SKM-1 treated with dmso at 0.1 percent for 144 hours (cell line): ENCODE measurements around the gene RNF150.
A peak's percentile ranks its signal among the peaks of the same experiment; 100 is the strongest.
"Not testable (repeated sequence)": the region's sequence is repeated elsewhere in the genome, so short reads cannot be mapped to it uniquely, and the experiment has no call there.

ENCODE experiments used
- DNase-seq: peaks from one replicate; lab custom pipeline; 2025; ENCODE audit not compliant: unreplicated experiment; lab: John Stamatoyannopoulos, UW

The RNF150 gene

GRCh38 chr4:141133146-141133998 is at the start of gene RNF150:
RNF150 (minus strand) TSS chr4:141133469.
- no peak for DNase-seq

- no peak for DNase-seq
Measured at GRCh38 chr4:141180991-141181761, 47.9 kb upstream of the RNF150 start.

- no peak for DNase-seq
Measured at GRCh38 chr4:141179474-141180373, 46.5 kb upstream of the RNF150 start.

GRCh38 chr4:141177171-141177570 is 43.9 kb upstream of the RNF150 start:
- DNase-seq, result no peak

GRCh38 chr4:141174457-141174856 is 41.2 kb upstream of the RNF150 start:
- no peak for DNase-seq

- no peak for DNase-seq
Measured at GRCh38 chr4:141170671-141171070, 37.4 kb upstream of the RNF150 start.

- no peak for DNase-seq
Measured at GRCh38 chr4:141169391-141169790, 36.1 kb upstream of the RNF150 start.

- DNase-seq, result not testable (repeated sequence)
Measured at GRCh38 chr4:141165001-141165400, 31.7 kb upstream of the RNF150 start.

- no peak for DNase-seq
Measured at GRCh38 chr4:141159027-141159426, 25.8 kb upstream of the RNF150 start.

- peak; percentile 42 for DNase-seq
Measured at GRCh38 chr4:141158219-141158618, 24.9 kb upstream of the RNF150 start.

- no peak for DNase-seq
Measured at GRCh38 chr4:141155586-141155985, 22.3 kb upstream of the RNF150 start.

- DNase-seq, result no peak
Measured at GRCh38 chr4:141154725-141155124, 21.5 kb upstream of the RNF150 start.

GRCh38 chr4:141153751-141154510 is 20.7 kb upstream of the RNF150 start:
- DNase-seq, result no peak

GRCh38 chr4:141144207-141144606 is 10.9 kb upstream of the RNF150 start:
- no peak for DNase-seq

- peak; percentile 78 for DNase-seq
Measured at GRCh38 chr4:141142423-141142822, 9.2 kb upstream of the RNF150 start.

- DNase-seq, result no peak
Measured at GRCh38 chr4:141140391-141141200, 7.3 kb upstream of the RNF150 start.

GRCh38 chr4:141133999-141134995 is 1.0 kb upstream of the RNF150 start:
- DNase-seq, result no peak

- DNase-seq, result no peak
Measured at GRCh38 chr4:141132709-141133145, 542 bp downstream of the RNF150 start.
